Activated CD8-positive, alpha-beta T cell treated with anti-CD3 and anti-CD28 coated beads for 36 hours (primary cell): ENCODE data around the gene RP9. TPM values are rescaled to one million over a fixed set of nuclear protein-coding genes. Genes with fewer than 3 reads are reported as not detected.

Experiments used
- ATAC-seq: fragments of 200-7000 bp; cut with Tn5 transposase; one replicate; pipeline ENCODE4 v1.10.0; 2021; ENCODE audit warnings: mild to moderate bottlenecking, moderate library complexity
- CTCF ChIA-PET: fragments of 350-600 bp; sonication (Branson Sonifier 250); formaldehyde crosslinking; loops from one replicate; lab custom pipeline; 2021; ENCODE audit warnings: antibody characterized with exemption; lab: Charles Lee
- POLR2A ChIA-PET: fragments of 350-600 bp; sonication (Branson Sonifier 250); formaldehyde crosslinking; loops from one replicate; lab custom pipeline; 2021; ENCODE audit warnings: antibody characterized with exemption; lab: Charles Lee
- DNase-seq: peaks from one replicate; pipeline ENCODE4 v3.0.0-alpha.2; 2020
- H3K27ac Mint-ChIP-seq: one replicate; pipeline ENCODE4 v1.8.0; 2021; ENCODE audit warnings: mild to moderate bottlenecking, mixed read lengths
- H3K27me3 Mint-ChIP-seq: one replicate; pipeline ENCODE4 v1.8.0; 2021; ENCODE audit warnings: mixed read lengths
- H3K36me3 Mint-ChIP-seq: one replicate; pipeline ENCODE4 v1.8.0; 2021; ENCODE audit warnings: low read depth, mixed read lengths
- H3K4me1 Mint-ChIP-seq: one replicate; pipeline ENCODE4 v1.8.0; 2021; ENCODE audit warnings: low read depth, mixed read lengths
- H3K4me3 Mint-ChIP-seq: one replicate; pipeline ENCODE4 v1.8.0; 2021; ENCODE audit warnings: mild to moderate bottlenecking, moderate library complexity, mixed read lengths
- H3K9me3 Mint-ChIP-seq: one replicate; pipeline ENCODE4 v1.8.0; 2021; ENCODE audit warnings: mixed read lengths
- intact Hi-C: fragments of 100-400 bp; cut with micrococcal nuclease; formaldehyde crosslinking; loops from one replicate; pipeline ENCODE4 v1.10.0; 2022
- total RNA-seq, 2 experiments: library from RNA; stranded (reverse); gene quantifications; one replicate each; pipeline ENCODE4 v1.2.3, GENCODE V29; 2021
- TF ChIP-seq, protein P1 (sequence below): fragments of 200-600 bp; IDR thresholded peaks from one replicate; pipeline ENCODE4 v1.8.0; 2022; ENCODE audit warnings: antibody characterized with exemption, mild to moderate bottlenecking

The RP9 gene
- total RNA-seq, 2 experiments from 2014 or later: 14.2 to 15.4 TPM

DNA sequence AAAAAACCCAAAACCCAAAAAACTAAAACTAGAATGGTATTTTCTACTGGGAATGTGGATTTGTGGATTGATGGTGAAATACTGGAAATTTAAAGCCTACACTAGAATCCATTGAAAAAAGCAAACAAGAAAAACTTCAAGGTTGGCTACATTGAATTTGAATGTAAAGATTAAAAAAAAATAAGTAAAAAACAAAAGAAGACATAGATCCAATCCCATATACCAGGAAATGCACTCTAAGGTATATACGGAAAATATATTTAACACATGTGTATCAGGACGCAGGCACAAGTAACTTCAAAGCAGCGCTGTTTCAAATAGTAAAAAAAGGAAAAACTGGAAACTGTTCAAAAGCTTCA, 19.4 kb upstream of the RP9 start:
- Mint-ChIP-seq H3K27ac (peak overlapping the region; percentile 84), H3K9me3 (no peaks in the 10 kb centered on the region), H3K36me3 (no peaks in the 10 kb centered on the region), H3K4me3 (peak overlapping the region; percentile 96), H3K27me3 (no peaks in the 10 kb centered on the region), H3K4me1 (peaks cover 19% of the 10 kb centered on the region)
- no peak for ATAC-seq
- TF ChIP-seq, protein P1, sequence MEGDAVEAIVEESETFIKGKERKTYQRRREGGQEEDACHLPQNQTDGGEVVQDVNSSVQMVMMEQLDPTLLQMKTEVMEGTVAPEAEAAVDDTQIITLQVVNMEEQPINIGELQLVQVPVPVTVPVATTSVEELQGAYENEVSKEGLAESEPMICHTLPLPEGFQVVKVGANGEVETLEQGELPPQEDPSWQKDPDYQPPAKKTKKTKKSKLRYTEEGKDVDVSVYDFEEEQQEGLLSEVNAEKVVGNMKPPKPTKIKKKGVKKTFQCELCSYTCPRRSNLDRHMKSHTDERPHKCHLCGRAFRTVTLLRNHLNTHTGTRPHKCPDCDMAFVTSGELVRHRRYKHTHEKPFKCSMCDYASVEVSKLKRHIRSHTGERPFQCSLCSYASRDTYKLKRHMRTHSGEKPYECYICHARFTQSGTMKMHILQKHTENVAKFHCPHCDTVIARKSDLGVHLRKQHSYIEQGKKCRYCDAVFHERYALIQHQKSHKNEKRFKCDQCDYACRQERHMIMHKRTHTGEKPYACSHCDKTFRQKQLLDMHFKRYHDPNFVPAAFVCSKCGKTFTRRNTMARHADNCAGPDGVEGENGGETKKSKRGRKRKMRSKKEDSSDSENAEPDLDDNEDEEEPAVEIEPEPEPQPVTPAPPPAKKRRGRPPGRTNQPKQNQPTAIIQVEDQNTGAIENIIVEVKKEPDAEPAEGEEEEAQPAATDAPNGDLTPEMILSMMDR: no peak
- ChIA-PET CTCF (interaction anchor here (1.4 to 12.6 kb wide), 3 partner anchors 19 to 282 kb away, joined by 3 to 75 read pairs (median 3); partner anchors contain the start of gene RP9), POLR2A (no interaction called here)
- intact Hi-C loops: no loop called here
- no peak for DNase-seq

DNA sequence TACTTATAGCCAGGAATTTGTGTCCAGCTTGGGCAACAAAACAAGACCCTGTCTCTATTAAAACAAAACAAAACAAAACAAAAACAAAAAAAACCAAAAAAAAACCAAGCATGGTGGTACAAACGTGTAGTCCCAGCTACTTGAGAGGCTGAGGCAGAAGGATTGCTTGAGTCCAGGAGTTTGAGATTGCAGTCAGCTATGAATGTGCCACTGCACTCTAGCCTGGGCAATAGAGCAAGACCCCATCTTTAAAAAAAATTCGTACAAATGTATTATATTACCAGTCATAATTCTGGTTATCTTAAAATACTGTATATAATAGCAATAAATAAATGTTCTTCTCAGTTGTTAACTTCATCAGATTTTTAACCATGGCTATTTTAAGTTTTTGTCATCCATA, 17.9 kb upstream of the RP9 start:
- DNase-seq (no peak), ATAC-seq (no peak)
- POLR2A ChIA-PET: no interaction called here
- intact Hi-C loops: no loop called here
- Mint-ChIP-seq H3K4me1 (peaks cover 16% of the 10 kb centered on the region), H3K36me3 (no peaks in the 10 kb centered on the region), H3K27me3 (no peaks in the 10 kb centered on the region), H3K9me3 (no peaks in the 10 kb centered on the region), H3K4me3 (no peak overlapping the region), H3K27ac (no peak overlapping the region)
- CTCF ChIA-PET: interaction anchor here (12.6 kb wide), 1 partner anchor 17 kb away, joined by 75 read pairs; the partner anchor contains the start of gene RP9
- TF ChIP-seq, protein P1: no peak

DNA sequence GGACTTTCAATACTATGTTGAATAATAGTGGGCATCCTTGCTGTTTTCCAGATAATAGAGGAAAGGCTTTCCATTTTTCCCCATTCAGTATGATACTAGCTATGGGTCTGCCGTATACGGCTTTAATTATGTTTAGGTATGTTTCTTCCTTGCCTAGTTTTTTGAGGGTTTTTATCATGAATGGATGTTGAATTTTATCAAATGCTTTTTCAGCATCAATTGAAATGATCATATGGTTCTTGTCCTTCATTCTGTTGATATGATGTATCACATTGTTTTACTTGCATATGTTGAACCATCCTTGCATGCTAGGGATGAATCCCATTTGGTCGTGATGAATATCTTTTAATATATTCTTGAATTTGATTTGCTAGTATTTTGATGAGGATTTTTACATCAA, 9.2 kb upstream of the RP9 start:
- intact Hi-C loops: no loop called here
- ATAC-seq (no peak), DNase-seq (no peak)
- Mint-ChIP-seq H3K4me1 (no peaks in the 10 kb centered on the region), H3K27me3 (peaks cover 29% of the 10 kb centered on the region), H3K4me3 (no peak overlapping the region), H3K9me3 (peaks cover 10% of the 10 kb centered on the region), H3K36me3 (no peaks in the 10 kb centered on the region), H3K27ac (no peak overlapping the region)
- TF ChIP-seq, protein P1: no peak
- ChIA-PET CTCF (no interaction called here), POLR2A (no interaction called here)

DNA sequence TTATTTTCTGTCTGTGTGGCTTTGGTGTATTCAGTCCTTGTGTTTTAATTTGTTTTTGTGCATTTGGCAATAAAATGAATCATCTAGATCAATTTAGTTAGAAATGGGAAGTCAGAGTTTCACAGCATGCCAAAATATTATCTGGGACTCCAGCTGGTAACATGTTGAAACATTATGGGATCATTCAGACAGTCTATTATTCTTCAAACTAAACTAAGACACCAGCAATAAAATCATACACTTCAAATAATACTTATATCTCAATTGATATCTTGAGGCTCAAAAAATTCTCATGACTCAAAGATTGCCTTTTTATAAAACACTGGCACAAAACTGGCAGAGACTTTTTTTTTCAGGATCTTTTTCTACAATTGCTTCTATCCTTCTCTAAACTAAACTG, 5.8 kb upstream of the RP9 start:
- H3K27me3 Mint-ChIP-seq: peaks cover 26% of the 10 kb centered on the region
- intact Hi-C loops: no loop called here
- CTCF ChIA-PET: interaction anchor here (1.6 kb wide), 1 partner anchor 268 kb away, joined by 5 read pairs; no protein-coding TSS in a partner anchor

DNA sequence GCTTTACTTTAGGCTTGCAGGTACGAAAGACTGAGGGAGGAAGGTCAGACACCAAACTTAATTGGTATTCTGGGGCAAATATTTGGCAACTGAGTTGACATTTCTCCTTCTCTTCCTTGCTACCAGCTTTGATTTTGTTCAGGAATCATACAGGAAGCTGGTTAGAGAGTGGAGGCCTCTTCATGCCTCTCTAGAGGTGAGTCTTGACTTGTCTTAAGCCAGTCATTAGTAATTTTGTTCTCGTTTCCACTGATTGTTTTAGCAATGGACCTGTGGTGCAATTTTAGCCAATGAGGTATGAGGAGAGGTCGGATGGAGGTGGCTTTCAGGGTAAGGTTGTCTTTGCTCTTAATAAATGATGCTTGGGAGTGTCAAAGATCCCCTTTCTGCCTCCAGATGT, 2.4 kb upstream of the RP9 start:
- peaks cover 12% of the 10 kb centered on the region for H3K27me3 Mint-ChIP-seq
- POLR2A ChIA-PET: no interaction called here
- DNase-seq (no peak), ATAC-seq (no peak)
- peaks cover 21% of the 10 kb centered on the region for H3K4me1 Mint-ChIP-seq
- intact Hi-C loops: no loop called here
- CTCF ChIA-PET: interaction anchor here (0.8 to 6.6 kb wide), 3 partner anchors 15 to 71 kb away, joined by 3 to 75 read pairs (median 3); partner anchors contain the start of genes BBS9 and NT5C3A
- TF ChIP-seq, protein P1: no peak
- no peak overlapping the region for H3K27ac Mint-ChIP-seq
- H3K36me3 Mint-ChIP-seq: no peaks in the 10 kb centered on the region
- no peaks in the 10 kb centered on the region for H3K9me3 Mint-ChIP-seq
- no peak overlapping the region for H3K4me3 Mint-ChIP-seq

More for the DNA sequence above, 5.8 kb upstream of the RP9 start:
- no peaks in the 10 kb centered on the region for H3K36me3 Mint-ChIP-seq
- ATAC-seq (no peak), DNase-seq (no peak)
- H3K27ac Mint-ChIP-seq: no peak overlapping the region
- POLR2A ChIA-PET: interaction anchor here (0.6 to 1.5 kb wide), 2 partner anchors 53 to 1221 kb away, joined by 3 to 4 read pairs; partner anchors contain the start of gene NT5C3A
- peaks cover 3% of the 10 kb centered on the region for H3K4me1 Mint-ChIP-seq
- H3K9me3 Mint-ChIP-seq: peaks cover 10% of the 10 kb centered on the region
- TF ChIP-seq, protein P1: no peak
- no peak overlapping the region for H3K4me3 Mint-ChIP-seq
